OCI-LY1 (cell line): ENCODE results near the gene NT5DC2.

Experiments used
- H2AFZ ChIP-seq: fragments of 200-600 bp; sonication (generic), shearing (Covaris generic); 2 replicates; pipeline ENCODE4 v1.6.0; 2014; ENCODE audit warnings: antibody characterized with exemption, mild to moderate bottlenecking, low read length
- H3F3A ChIP-seq: fragments of 200-600 bp; sonication (generic), shearing (Covaris generic); 2 replicates; pipeline ENCODE4 v1.6.0; 2014; ENCODE audit warnings: mild to moderate bottlenecking, antibody characterized with exemption, low read length, moderate library complexity; ENCODE audit not compliant: insufficient read depth
- H3K27ac ChIP-seq: fragments of 200-600 bp; sonication (generic); 2 replicates; pipeline ENCODE4 v1.5.1; 2014; ENCODE audit warnings: low read length, mixed run types, mild to moderate bottlenecking, low read depth; ENCODE audit not compliant: poor library complexity, severe bottlenecking
- H3K27me3 ChIP-seq: fragments of 200-600 bp; sonication (generic); 2 replicates; pipeline ENCODE4 v1.6.0; 2014; ENCODE audit warnings: antibody characterized with exemption, mild to moderate bottlenecking, low read length, moderate library complexity; ENCODE audit not compliant: insufficient read depth
- H3K36me3 ChIP-seq: fragments of 200-600 bp; sonication (generic); 2 replicates; pipeline ENCODE4 v1.6.1; 2014; ENCODE audit warnings: mild to moderate bottlenecking, antibody characterized with exemption, low read length, moderate library complexity, mixed read lengths; ENCODE audit not compliant: insufficient read depth
- H3K4me1 ChIP-seq: fragments of 200-600 bp; sonication (generic); 2 replicates; pipeline ENCODE4 v1.5.1; 2014; ENCODE audit warnings: mild to moderate bottlenecking, low read length, moderate library complexity; ENCODE audit not compliant: insufficient read depth, severe bottlenecking
- H3K4me2 ChIP-seq: fragments of 200-600 bp; sonication (generic), shearing (Covaris generic); 2 replicates; pipeline ENCODE4 v1.6.1; 2014; ENCODE audit warnings: low read length
- H3K4me3 ChIP-seq: fragments of 200-600 bp; sonication (generic); 2 replicates; pipeline ENCODE4 v1.5.1; 2014; ENCODE audit warnings: low read length, low read depth, mild to moderate bottlenecking, mixed read lengths; ENCODE audit not compliant: poor library complexity, severe bottlenecking
- H3K79me2 ChIP-seq: fragments of 200-600 bp; shearing (Covaris generic); 2 replicates; pipeline ENCODE4 v1.6.1; 2016; ENCODE audit warnings: mixed run types, low read length, mixed read lengths; ENCODE audit not compliant: insufficient read depth
- H3K9ac ChIP-seq: fragments of 200-600 bp; sonication (generic), shearing (Covaris generic); 2 replicates; pipeline ENCODE4 v1.6.1; 2014; ENCODE audit warnings: mild to moderate bottlenecking, low read length, mixed read lengths
- H3K9me2 ChIP-seq: fragments of 200-600 bp; sonication (generic), shearing (Covaris generic); 2 replicates; pipeline ENCODE4 v1.6.1; 2014; ENCODE audit warnings: low read depth, mild to moderate bottlenecking, low read length, mixed read lengths
- H3K9me3 ChIP-seq: fragments of 200-600 bp; shearing (Covaris generic); 2 replicates; pipeline ENCODE4 v1.6.1; 2014; ENCODE audit warnings: low read length, mixed read lengths
- H4K20me1 ChIP-seq: fragments of 200-600 bp; sonication (generic), shearing (Covaris generic); 2 replicates; pipeline ENCODE4 v1.6.0; 2016; ENCODE audit warnings: mild to moderate bottlenecking, low read length; ENCODE audit not compliant: insufficient read depth
- EZH2 ChIP-seq: fragments of 200-600 bp; sonication (generic), shearing (Covaris generic); IDR thresholded peaks from 2 replicates; pipeline ENCODE4 v1.8.0; 2017; ENCODE audit warnings: borderline replicate concordance, mixed run types, mild to moderate bottlenecking, antibody characterized with exemption, low read length, moderate library complexity, mixed read lengths
- TF ChIP-seq, protein P1 (sequence below): fragments of 200-600 bp; sonication (generic), shearing (Covaris generic); IDR thresholded peaks from 2 replicates; pipeline ENCODE4 v1.5.1; 2017; ENCODE audit warnings: mild to moderate bottlenecking, antibody characterized with exemption, low read length, moderate library complexity, mixed read lengths

The NT5DC2 gene

GRCh38 chr3:52504977-52505376 is 28.7 kb downstream of the NT5DC2 start:
- TF ChIP-seq, protein P1, sequence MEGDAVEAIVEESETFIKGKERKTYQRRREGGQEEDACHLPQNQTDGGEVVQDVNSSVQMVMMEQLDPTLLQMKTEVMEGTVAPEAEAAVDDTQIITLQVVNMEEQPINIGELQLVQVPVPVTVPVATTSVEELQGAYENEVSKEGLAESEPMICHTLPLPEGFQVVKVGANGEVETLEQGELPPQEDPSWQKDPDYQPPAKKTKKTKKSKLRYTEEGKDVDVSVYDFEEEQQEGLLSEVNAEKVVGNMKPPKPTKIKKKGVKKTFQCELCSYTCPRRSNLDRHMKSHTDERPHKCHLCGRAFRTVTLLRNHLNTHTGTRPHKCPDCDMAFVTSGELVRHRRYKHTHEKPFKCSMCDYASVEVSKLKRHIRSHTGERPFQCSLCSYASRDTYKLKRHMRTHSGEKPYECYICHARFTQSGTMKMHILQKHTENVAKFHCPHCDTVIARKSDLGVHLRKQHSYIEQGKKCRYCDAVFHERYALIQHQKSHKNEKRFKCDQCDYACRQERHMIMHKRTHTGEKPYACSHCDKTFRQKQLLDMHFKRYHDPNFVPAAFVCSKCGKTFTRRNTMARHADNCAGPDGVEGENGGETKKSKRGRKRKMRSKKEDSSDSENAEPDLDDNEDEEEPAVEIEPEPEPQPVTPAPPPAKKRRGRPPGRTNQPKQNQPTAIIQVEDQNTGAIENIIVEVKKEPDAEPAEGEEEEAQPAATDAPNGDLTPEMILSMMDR = no peak
- TF ChIP-seq EZH2 = no peak
- Histone ChIP-seq H2AFZ (no peak overlapping the region), H3K79me2 (no peaks in the 10 kb centered on the region), H3K9ac (no peak overlapping the region), H3K9me2 (no peaks in the 10 kb centered on the region), H3K36me3 (no peaks in the 10 kb centered on the region), H3K4me1 (no peaks in the 10 kb centered on the region), H3K9me3 (no peaks in the 10 kb centered on the region), H3K4me3 (no peak overlapping the region), H3F3A (no peaks in the 10 kb centered on the region), H3K27ac (no peak overlapping the region), H3K4me2 (no peak overlapping the region), H4K20me1 (no peaks in the 10 kb centered on the region), H3K27me3 (peaks cover 4% of the 10 kb centered on the region)

DNA sequence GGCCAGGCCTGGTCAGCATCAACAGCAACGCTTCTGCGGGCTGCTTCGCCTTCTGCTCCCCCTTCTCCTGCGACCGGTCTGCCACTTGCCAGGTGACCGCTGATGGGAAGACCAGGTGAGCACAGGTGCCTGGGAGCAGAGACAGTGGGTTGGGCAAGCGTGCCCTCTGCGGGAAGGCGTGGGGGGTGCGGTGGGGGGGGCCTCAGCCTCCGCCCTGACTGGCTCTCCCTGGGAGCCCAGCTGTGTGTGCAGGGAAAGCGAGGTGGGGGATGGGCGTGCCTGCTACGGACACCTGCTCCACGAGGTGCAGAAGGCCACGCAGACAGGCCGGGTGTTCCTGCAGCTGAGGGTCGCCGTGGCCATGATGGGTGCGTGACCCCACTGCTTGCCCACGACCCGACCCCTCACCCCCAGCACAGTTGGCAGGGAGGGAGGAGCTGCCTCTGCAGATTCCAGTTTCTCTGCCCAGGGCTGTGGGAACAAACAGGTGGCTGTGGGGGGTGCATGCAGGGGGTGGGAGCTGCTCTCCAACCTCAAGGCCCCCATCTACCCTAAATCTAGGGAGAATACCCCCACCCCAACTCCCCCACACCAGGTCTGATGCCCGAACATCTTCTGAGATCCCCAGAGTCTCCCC is 29.8 kb downstream of the NT5DC2 start:
- H3K9me2 ChIP-seq = no peaks in the 10 kb centered on the region
- H3K79me2 ChIP-seq = no peaks in the 10 kb centered on the region
- peaks cover 4% of the 10 kb centered on the region for H3K27me3 ChIP-seq
- H3K4me1 ChIP-seq = no peaks in the 10 kb centered on the region
- H3K36me3 ChIP-seq = no peaks in the 10 kb centered on the region
- no peak overlapping the region for H3K4me3 ChIP-seq
- H4K20me1 ChIP-seq = no peaks in the 10 kb centered on the region
- no peaks in the 10 kb centered on the region for H3K9me3 ChIP-seq
- H3F3A ChIP-seq = no peaks in the 10 kb centered on the region
- no peak overlapping the region for H3K4me2 ChIP-seq
- no peak overlapping the region for H2AFZ ChIP-seq
- H3K27ac ChIP-seq = no peak overlapping the region
- TF ChIP-seq, protein P1 = no peak
- no peak for TF ChIP-seq EZH2
- H3K9ac ChIP-seq = no peak overlapping the region

- Histone ChIP-seq H2AFZ (no peak overlapping the region), H3K27ac (no peak overlapping the region), H3K4me3 (no peak overlapping the region), H4K20me1 (no peaks in the 10 kb centered on the region), H3K9me3 (no peaks in the 10 kb centered on the region), H3K27me3 (peaks cover 1% of the 10 kb centered on the region), H3K79me2 (no peaks in the 10 kb centered on the region), H3K36me3 (no peaks in the 10 kb centered on the region), H3K9me2 (no peaks in the 10 kb centered on the region), H3K4me2 (no peak overlapping the region), H3F3A (no peaks in the 10 kb centered on the region), H3K9ac (no peak overlapping the region), H3K4me1 (no peaks in the 10 kb centered on the region)
- TF ChIP-seq, protein P1 = no peak
- TF ChIP-seq EZH2 = no peak
Measured at GRCh38 chr3:52502808-52503350, 30.8 kb downstream of the NT5DC2 start.
